H1 (cell line): ENCODE measurements around the gene DTNB. TPM values are rescaled to one million over a fixed set of nuclear protein-coding genes. Genes with fewer than 3 reads are reported as not detected.

Experiments
- CTCF ChIA-PET: fragments of 300-600 bp; sonication (Branson Sonifier 250); formaldehyde crosslinking; loops from one replicate; lab custom pipeline; 2021; ENCODE audit not compliant: partially characterized antibody; lab: Charles Lee
- POLR2A ChIA-PET: fragments of 300-600 bp; sonication (Branson Sonifier 250); formaldehyde crosslinking; loops from one replicate; lab custom pipeline; 2021; ENCODE audit warnings: inconsistent platforms; ENCODE audit not compliant: partially characterized antibody; lab: Charles Lee
- DNase-seq, 2 experiments: peaks; one replicate each; pipeline versions ENCODE4 v3.0.0 to v3.0.0-alpha.2; 2010 to 2022; ENCODE audit warnings: low spot score in 2 of 2, low read depth in 1 of 2, mixed read lengths in 1 of 2
- FAIRE-seq: peaks from 2 replicates; lab custom pipeline; 2011; peaks lifted over from hg19 to GRCh38; lab: Jason Lieb, UNC
- H2AFZ ChIP-seq: 2 replicates; pipeline ENCODE4 v1.8.1; 2012; ENCODE audit warnings: low read length, inconsistent platforms
- H2AK5ac ChIP-seq: 2 replicates; pipeline ENCODE4 v1.6.1; 2013; ENCODE audit warnings: low read depth, low read length
- H2BK120ac ChIP-seq: replicated peaks from 2 replicates; pipeline ENCODE3; 2013; ENCODE audit warnings: low read depth, low read length, inconsistent platforms
- H2BK12ac ChIP-seq: 2 replicates; pipeline ENCODE4 v1.6.1; 2013; ENCODE audit warnings: low read depth, low read length
- H2BK15ac ChIP-seq: 2 replicates; pipeline ENCODE4 v1.6.1; 2013; ENCODE audit warnings: low read length
- H2BK20ac ChIP-seq: 2 replicates; pipeline ENCODE4 v1.6.1; 2013; ENCODE audit warnings: low read length
- H2BK5ac ChIP-seq: 2 replicates; pipeline ENCODE4 v1.6.1; 2013; ENCODE audit warnings: low read depth, low read length
- H3K14ac ChIP-seq: 2 replicates; pipeline ENCODE4 v1.6.1; 2013; ENCODE audit warnings: inconsistent platforms; ENCODE audit not compliant: insufficient read length
- H3K18ac ChIP-seq: 2 replicates; pipeline ENCODE4 v1.6.1; 2013; ENCODE audit warnings: low read length; ENCODE audit errors: extremely low read depth
- H3K23ac ChIP-seq: 2 replicates; pipeline ENCODE4 v1.6.1; 2013; ENCODE audit warnings: inconsistent platforms; ENCODE audit not compliant: insufficient read length
- H3K23me2 ChIP-seq: 2 replicates; pipeline ENCODE4 v1.6.1; 2013; ENCODE audit warnings: low read depth, low read length
- H3K27ac ChIP-seq: 2 replicates; pipeline ENCODE4 v1.6.1; 2011; ENCODE audit warnings: low read depth, low read length, inconsistent platforms
- H3K27me3 ChIP-seq, 4 experiments: replicated peaks in 1 of 4; 1 replicate in 1 of 4; 2 replicates in 3 of 4; pipeline versions ENCODE4 v1.6.1 to v1.8.1; 2011 to 2013; ENCODE audit warnings: low read length in 3 of 4, mild to moderate bottlenecking in 3 of 4, inconsistent platforms in 2 of 4, mixed read lengths in 2 of 4, moderate library complexity in 1 of 4; ENCODE audit not compliant: control insufficient read depth in 3 of 4, insufficient read depth in 3 of 4; ENCODE audit errors: extremely low read depth in 1 of 4
- H3K36me3 ChIP-seq, 4 experiments: 2 replicates each; pipeline versions ENCODE4 v1.6.1 to v1.8.1; 2011 to 2013; ENCODE audit warnings: mild to moderate bottlenecking in 4 of 4, low read length in 3 of 4, moderate library complexity in 2 of 4, control low read depth in 1 of 4, inconsistent platforms in 1 of 4; ENCODE audit not compliant: insufficient read depth in 4 of 4, control insufficient read depth in 2 of 4
- H3K4ac ChIP-seq: replicated peaks from 2 replicates; pipeline ENCODE3; 2013; ENCODE audit warnings: low read length, low read depth, mixed read lengths, inconsistent platforms; ENCODE audit not compliant: insufficient read length
- H3K4me1 ChIP-seq, 4 experiments: replicated peaks in 1 of 4; 1 replicate in 1 of 4; 2 replicates in 3 of 4; pipeline versions ENCODE4 v1.6.1 to v1.8.1; 2011 to 2013; ENCODE audit warnings: low read length in 3 of 4, inconsistent platforms in 2 of 4, mixed read lengths in 1 of 4; ENCODE audit not compliant: insufficient read depth in 4 of 4, control insufficient read depth in 3 of 4
- H3K4me2 ChIP-seq, 2 experiments: 2 replicates each; pipeline versions ENCODE4 v1.6.1 to v1.8.1; 2011 to 2013; ENCODE audit warnings: low read depth in 2 of 2, low read length in 2 of 2, control low read depth in 1 of 2, inconsistent platforms in 1 of 2, mild to moderate bottlenecking in 1 of 2; ENCODE audit not compliant: insufficient read depth in 1 of 2
- H3K4me3 ChIP-seq, 4 experiments: fragments of 200-600, 300-600 bp in 1 of 4; sonication (generic), shearing (Covaris generic), sonication (Bioruptor Twin) in 1 of 4; 2 replicates each; pipeline versions ENCODE4 v1.5.1 to v1.8.1; 2011 to 2016; ENCODE audit warnings: low read length in 4 of 4, low read depth in 3 of 4, control low read depth in 2 of 4, inconsistent platforms in 2 of 4, mild to moderate bottlenecking in 2 of 4, mixed read lengths in 1 of 4, moderate library complexity in 1 of 4; ENCODE audit not compliant: insufficient read depth in 2 of 4; ENCODE audit errors: extremely low read depth in 1 of 4
- H3K56ac ChIP-seq: replicated peaks from 2 replicates; pipeline ENCODE3; 2013; ENCODE audit warnings: low read depth, mild to moderate bottlenecking, mixed read lengths, low read length, inconsistent platforms; ENCODE audit not compliant: insufficient read length
- H3K79me1 ChIP-seq: 2 replicates; pipeline ENCODE4 v1.6.1; 2013; ENCODE audit warnings: low read depth, low read length, control low read depth
- H3K79me2 ChIP-seq, 2 experiments: 2 replicates each; pipeline versions ENCODE4 v1.6.1 to v1.8.1; 2012 to 2013; ENCODE audit warnings: low read length in 2 of 2, mild to moderate bottlenecking in 2 of 2, inconsistent platforms in 1 of 2; ENCODE audit not compliant: insufficient read depth in 2 of 2, control insufficient read depth in 1 of 2
- H3K9ac ChIP-seq, 4 experiments: replicated peaks in 1 of 4; 1 replicate in 1 of 4; 2 replicates in 3 of 4; pipeline versions ENCODE4 v1.6.1 to v1.8.1; 2011 to 2013; ENCODE audit warnings: low read depth in 3 of 4, low read length in 3 of 4, control low read depth in 2 of 4, mild to moderate bottlenecking in 2 of 4, moderate library complexity in 2 of 4, inconsistent platforms in 1 of 4; ENCODE audit errors: extremely low read depth in 1 of 4
- H3K9me3 ChIP-seq, 2 experiments: 2 replicates each; pipeline versions ENCODE4 v1.6.1 to v1.8.1; 2012 to 2013; ENCODE audit warnings: mild to moderate bottlenecking in 2 of 2, moderate library complexity in 2 of 2, control low read depth in 1 of 2, inconsistent platforms in 1 of 2, low read depth in 1 of 2, low read length in 1 of 2, mixed read lengths in 1 of 2; ENCODE audit not compliant: insufficient read depth in 2 of 2
- H4K20me1 ChIP-seq, 2 experiments: replicated peaks in 1 of 2; 2 replicates each; pipeline versions ENCODE3 to v1.8.1; 2011 to 2013; ENCODE audit warnings: inconsistent platforms in 2 of 2, low read length in 2 of 2, mild to moderate bottlenecking in 1 of 2; ENCODE audit not compliant: insufficient read depth in 2 of 2, control insufficient read depth in 1 of 2
- H4K5ac ChIP-seq: 2 replicates; pipeline ENCODE4 v1.6.1; 2013; ENCODE audit warnings: low read length, low read depth, mixed read lengths, inconsistent platforms; ENCODE audit not compliant: insufficient read length
- H4K8ac ChIP-seq: 2 replicates; pipeline ENCODE4 v1.8.0; 2013; ENCODE audit warnings: mild to moderate bottlenecking, moderate library complexity, low read length, inconsistent platforms; ENCODE audit not compliant: insufficient read depth; ENCODE audit errors: extremely low read depth
- H4K91ac ChIP-seq: replicated peaks from 2 replicates; pipeline ENCODE3; 2013; ENCODE audit warnings: low read length, mixed read lengths, inconsistent platforms; ENCODE audit not compliant: insufficient read length
- SRF ChIP-seq: IDR thresholded peaks from 2 replicates; pipeline ENCODE4 v1.6.1; 2011; ENCODE audit warnings: mild to moderate bottlenecking, low read depth, low read length, moderate library complexity
- WGBS, 2 experiments: shearing (Covaris generic) in 1 of 2; methylation state at CpG; one replicate each; pipeline versions ENCODE4 v1.1.6 to v1.1.7; 2013 to 2015; ENCODE audit warnings: low lambda C conversion rate in 2 of 2, mixed read lengths in 2 of 2, inconsistent platforms in 1 of 2, low coverage in 1 of 2, missing lambda C conversion rate in 1 of 2; ENCODE audit not compliant: insufficient replicate concordance in 2 of 2, insufficient coverage in 1 of 2, insufficient read length in 1 of 2; ENCODE audit errors: extremely low coverage in 1 of 2, missing lambda C conversion rate in 1 of 2; 5-methylcytosine and 5-hydroxymethylcytosine counted together
- polyA plus RNA-seq, 7 experiments: library from polyadenylated mRNA; depleted of rRNA in 3 of 7; stranded (reverse) in 5 of 7; unstranded in 2 of 7; fragments of >200 nt in 5 of 7; fragments of 200-250 nt in 2 of 7; gene quantifications; 1 replicate in 5 of 7; 2 replicates in 1 of 7; 4 replicates in 1 of 7; pipeline versions ENCODE4 v1.2.1 to v1.2.3, GENCODE V29; 2011 to 2013; ENCODE audit warnings: missing spikeins in 2 of 7, mixed read lengths in 2 of 7
- total RNA-seq: library from RNA; stranded (reverse); fragmentation: NEBNext Ultra II Directional; extraction: Animal tissue kit (Norgen Biotek cat#: 25700); gene quantifications from 2 replicates; pipeline ENCODE4 v1.2.1, GENCODE V29; 2021

The DTNB gene
- total and polyA plus RNA-seq, 2 of the 8 experiments (the other 6 are each of a cell fraction or from before 2014, with no cell fraction given), result 39.6 to 49.5 TPM

GRCh38 chr2:25505622-25506021, 167.8 kb downstream of the DTNB start:
- Histone ChIP-seq H3K27ac (no peak overlapping the region), H4K91ac (no peak overlapping the region), H3K27me3 (no peaks in the 10 kb centered on the region), H2BK5ac (no peak overlapping the region), H2BK12ac (no peak overlapping the region), H3K4ac (no peak overlapping the region), H3K36me3 (no peaks in the 10 kb centered on the region), H3K18ac (no peak overlapping the region), H4K20me1 (no peaks in the 10 kb centered on the region), H2AFZ (no peak overlapping the region), H4K5ac (no peak overlapping the region), H2AK5ac (no peak overlapping the region), H3K79me1 (no peaks in the 10 kb centered on the region), H3K79me2 (no peaks in the 10 kb centered on the region), H3K9me3 (no peaks in the 10 kb centered on the region), H4K8ac (no peak overlapping the region), H3K23me2 (no peaks in the 10 kb centered on the region), H2BK120ac (no peak overlapping the region), H3K9ac (no peak overlapping the region), H3K4me1 (no peaks in the 10 kb centered on the region), H3K4me3 (no peak overlapping the region), H3K56ac (no peak overlapping the region), H3K23ac (no peak overlapping the region), H2BK20ac (no peak overlapping the region), H2BK15ac (no peak overlapping the region), H3K14ac (no peak overlapping the region), H3K4me2 (no peak overlapping the region)
- ChIA-PET POLR2A (interaction anchor here (0.6 kb wide), 1 partner anchor 416 kb away, joined by 3 read pairs; no protein-coding TSS in a partner anchor), CTCF (interaction anchor here (0.6 to 1.0 kb wide), 4 partner anchors 13 to 356 kb away, joined by 3 to 4 read pairs (median 4); no protein-coding TSS in a partner anchor)
- no peak for FAIRE-seq
- no peak for TF ChIP-seq SRF
- DNase-seq, result no peak
- 92% methylated on average over 2 of the region's 2 CpGs; no CpG with 5 or more reads in 1 of the 2 experiments for whole genome bisulfite sequencing, 2 experiments
